ENCODE results near the gene BCL2L11. TPM values are rescaled to one million over a fixed set of nuclear protein-coding genes. Genes with fewer than 3 reads are reported as not detected.

The BCL2L11 gene
- total RNA-seq, 1 experiment from 2014 or later = 21.2 TPM

DNA sequence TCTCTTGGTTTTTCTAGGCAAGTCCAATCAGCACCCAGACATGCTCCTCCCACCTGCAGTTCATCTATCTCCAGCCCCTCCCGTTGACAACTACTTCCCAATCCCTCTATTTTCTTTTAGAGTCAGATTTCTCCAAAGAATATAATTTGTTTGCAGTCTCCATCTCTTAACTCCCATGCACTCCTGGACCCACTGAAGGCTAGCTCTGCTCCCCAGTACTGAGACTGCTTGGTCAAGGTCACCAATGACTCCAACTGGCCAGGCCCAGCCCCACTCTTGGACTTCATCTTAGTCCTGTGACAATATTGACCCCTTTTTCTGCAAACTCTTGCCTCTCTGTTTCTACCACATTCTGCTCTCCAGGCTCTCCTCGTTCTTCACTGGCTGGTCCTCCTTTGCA is 62.0 kb downstream of the BCL2L11 start:
- Histone ChIP-seq H3K4me2 (ENCODE audit: insufficient read depth, insufficient read length, low read length) (no peak overlapping the region), H3K18ac (ENCODE audit: insufficient read length, low read depth, low read length) (no peak overlapping the region), H2BK20ac (ENCODE audit: low read depth, low read length, poor library complexity, severe bottlenecking) (no peak overlapping the region), H3K27ac (ENCODE audit: insufficient read length, low read depth, low read length) (no peak overlapping the region), H3K79me1 (ENCODE audit: insufficient read depth, low read depth, low read length, poor library complexity, severe bottlenecking) (no peaks in the 10 kb centered on the region), H4K20me1 (ENCODE audit: control insufficient read depth, insufficient read depth, insufficient read length) (no peaks in the 10 kb centered on the region), H2BK5ac (ENCODE audit: insufficient read length, low read length) (no peak overlapping the region), H3K56ac (ENCODE audit: insufficient read length, low read depth, low read length) (no peak overlapping the region), H3K14ac (ENCODE audit: insufficient read depth, low read length) (no peak overlapping the region), H3K27me3 (ENCODE audit: insufficient read depth, low read length) (no peaks in the 10 kb centered on the region; the same call in 1 of the 2 replicates), H2BK15ac (ENCODE audit: low read depth, low read length) (no peak overlapping the region), H3K79me2 (ENCODE audit: insufficient read depth, low read length) (no peaks in the 10 kb centered on the region), H3K23me2 (ENCODE audit: insufficient read length, low read depth, low read length, poor library complexity, severe bottlenecking) (no peaks in the 10 kb centered on the region), H4K91ac (ENCODE audit: insufficient read length, low read depth, low read length) (no peak overlapping the region), H2BK12ac (ENCODE audit: insufficient read length, low read depth, low read length) (no peak overlapping the region), H3K9me3 (ENCODE audit: control insufficient read depth, low read depth, low read length) (no peaks in the 10 kb centered on the region), H2AK5ac (ENCODE audit: insufficient read length, low read length) (no peak overlapping the region), H3K23ac (ENCODE audit: insufficient read length, low read depth, low read length) (no peak overlapping the region), H2BK120ac (ENCODE audit: low read depth, low read length, poor library complexity, severe bottlenecking) (no peak overlapping the region), H2AFZ (ENCODE audit: low read length) (no peak overlapping the region), H3T11ph (ENCODE audit: low read length) (no peak overlapping the region), H4K8ac (replicated peaks; ENCODE audit: insufficient read length, low read depth, low read length) (no peak overlapping the region), H3K4me1 (ENCODE audit: insufficient read depth, low read length) (no peaks in the 10 kb centered on the region), H3K4ac (ENCODE audit: low read depth, low read length) (no peak overlapping the region), H3K9ac (ENCODE audit: extremely low read depth, insufficient read length, low read length) (no peak overlapping the region), H4K5ac (ENCODE audit: insufficient read length, low read depth, low read length) (no peak overlapping the region)
- Mint-ChIP-seq H3K4me3 (no peak overlapping the region), H3K36me3 (ENCODE audit: insufficient read depth in 1 of 3, low read depth in 3 of 3) (no peaks in the 10 kb centered on the region), H3K9me3 (no peaks in the 10 kb centered on the region), H3K27me3 (ENCODE audit: low read depth) (peaks cover 8% of the 10 kb centered on the region), H3K4me1 (no peaks in the 10 kb centered on the region), H3K27ac (no peak overlapping the region)
- no CpG with 5 or more reads among the region's 2 CpGs for WGBS (ENCODE audit: extremely low coverage, insufficient read length, low lambda C conversion rate)
- TF ChIP-seq, protein P1, sequence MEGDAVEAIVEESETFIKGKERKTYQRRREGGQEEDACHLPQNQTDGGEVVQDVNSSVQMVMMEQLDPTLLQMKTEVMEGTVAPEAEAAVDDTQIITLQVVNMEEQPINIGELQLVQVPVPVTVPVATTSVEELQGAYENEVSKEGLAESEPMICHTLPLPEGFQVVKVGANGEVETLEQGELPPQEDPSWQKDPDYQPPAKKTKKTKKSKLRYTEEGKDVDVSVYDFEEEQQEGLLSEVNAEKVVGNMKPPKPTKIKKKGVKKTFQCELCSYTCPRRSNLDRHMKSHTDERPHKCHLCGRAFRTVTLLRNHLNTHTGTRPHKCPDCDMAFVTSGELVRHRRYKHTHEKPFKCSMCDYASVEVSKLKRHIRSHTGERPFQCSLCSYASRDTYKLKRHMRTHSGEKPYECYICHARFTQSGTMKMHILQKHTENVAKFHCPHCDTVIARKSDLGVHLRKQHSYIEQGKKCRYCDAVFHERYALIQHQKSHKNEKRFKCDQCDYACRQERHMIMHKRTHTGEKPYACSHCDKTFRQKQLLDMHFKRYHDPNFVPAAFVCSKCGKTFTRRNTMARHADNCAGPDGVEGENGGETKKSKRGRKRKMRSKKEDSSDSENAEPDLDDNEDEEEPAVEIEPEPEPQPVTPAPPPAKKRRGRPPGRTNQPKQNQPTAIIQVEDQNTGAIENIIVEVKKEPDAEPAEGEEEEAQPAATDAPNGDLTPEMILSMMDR (conservative IDR thresholded peaks at IDR 0.05) = no peak
- DNase-seq = no peak

Measured in H9 (cell line).